Hepatocyte (in vitro differentiated cells): ENCODE measurements around the gene GALT. TPM values are rescaled to one million over a fixed set of nuclear protein-coding genes. Genes with fewer than 3 reads are reported as not detected.

ENCODE experiments used
- DNase-seq: peaks from one replicate; pipeline ENCODE4 v3.0.0-alpha.2; 2016; ENCODE audit warnings: low spot score
- H2AFZ ChIP-seq: fragments of 200-600 bp; sonication (generic); 2 replicates; pipeline ENCODE4 v1.6.0; 2016; ENCODE audit warnings: antibody characterized with exemption, mild to moderate bottlenecking
- H3K27ac ChIP-seq: fragments of 200-600 bp; sonication (generic); 2 replicates; pipeline ENCODE4 v1.5.1; 2016; ENCODE audit warnings: mild to moderate bottlenecking
- H3K27me3 ChIP-seq: fragments of 200-600 bp; sonication (generic); 2 replicates; pipeline ENCODE4 v1.6.1; 2016
- H3K36me3 ChIP-seq: fragments of 200-600 bp; sonication (generic); replicated peaks from 2 replicates; pipeline ENCODE4 v1.5.1; 2016; ENCODE audit warnings: low read depth; ENCODE audit not compliant: insufficient read depth
- H3K4me1 ChIP-seq: fragments of 200-600 bp; sonication (generic); 2 replicates; pipeline ENCODE4 v1.5.1; 2016; ENCODE audit warnings: mild to moderate bottlenecking, moderate library complexity; ENCODE audit not compliant: insufficient read depth
- H3K4me2 ChIP-seq: fragments of 200-600 bp; sonication (generic); 2 replicates; pipeline ENCODE4 v1.6.0; 2016
- H3K4me3 ChIP-seq: fragments of 200-600 bp; sonication (generic); 2 replicates; pipeline ENCODE4 v1.5.1; 2016; ENCODE audit warnings: mild to moderate bottlenecking
- H3K79me2 ChIP-seq: fragments of 200-600 bp; sonication (generic); 2 replicates; pipeline ENCODE4 v1.6.0; 2017; ENCODE audit warnings: mild to moderate bottlenecking
- H3K9me2 ChIP-seq: fragments of 200-600 bp; sonication (generic); replicated peaks from 2 replicates; pipeline ENCODE4 v1.6.0; 2017; ENCODE audit warnings: mild to moderate bottlenecking; ENCODE audit not compliant: insufficient read depth
- H3K9me3 ChIP-seq: fragments of 200-600 bp; sonication (generic); 2 replicates; pipeline ENCODE4 v1.5.1; 2016; ENCODE audit warnings: low read depth, mild to moderate bottlenecking
- H4K20me1 ChIP-seq: fragments of 200-600 bp; sonication (generic); 2 replicates; pipeline ENCODE4 v1.6.0; 2016; ENCODE audit warnings: mild to moderate bottlenecking; ENCODE audit not compliant: insufficient read depth, poor library complexity, severe bottlenecking
- CTCF ChIP-seq: fragments of 200-600 bp; sonication (generic); IDR thresholded peaks from 2 replicates; pipeline ENCODE4 v1.5.1; 2016; ENCODE audit warnings: antibody characterized with exemption, mild to moderate bottlenecking; ENCODE audit not compliant: poor library complexity
- EZH2 ChIP-seq: fragments of 200-600 bp; sonication (generic); IDR thresholded peaks from 2 replicates; pipeline ENCODE4 v1.6.1; 2016; ENCODE audit warnings: antibody characterized with exemption, mild to moderate bottlenecking, borderline replicate concordance
- EZH2phosphoT487 ChIP-seq: fragments of 200-600 bp; sonication (generic); IDR thresholded peaks from one replicate; pipeline ENCODE4 v1.6.1; 2018; ENCODE audit warnings: antibody characterized with exemption, mild to moderate bottlenecking, low read depth, moderate library complexity; ENCODE audit not compliant: unreplicated experiment, severe bottlenecking
- WGBS: methylation state at CpG from one replicate; pipeline ENCODE4 v1.1.6; 2016; ENCODE audit warnings: low lambda C conversion rate; ENCODE audit errors: missing lambda C conversion rate; 5-methylcytosine and 5-hydroxymethylcytosine counted together
- polyA plus RNA-seq: library from polyadenylated mRNA; unstranded; fragments of >200 nt; fragmentation: Nextera tagmentation; extraction: Ambion mirVana; gene quantifications from 2 replicates; pipeline ENCODE4 v1.2.1, GENCODE V29; 2016
- total RNA-seq: library from RNA; depleted of rRNA; stranded (reverse); fragments of >200 nt; gene quantifications from 2 replicates; pipeline ENCODE4 v1.2.3, GENCODE V29; 2014

GALT gene
- total and polyA plus RNA-seq, 2 experiments from 2014 or later, result 46.1 to 121 TPM

GRCh38 chr9:34635556-34635955 lies 10.9 kb upstream of the GALT start:
- no peaks in the 10 kb centered on the region for H3K36me3 ChIP-seq

GRCh38 chr9:34636791-34637355 lies 9.6 kb upstream of the GALT start:
- Histone ChIP-seq H2AFZ (peak overlapping the region; percentile 84), H3K4me1 (peaks cover 20% of the 10 kb centered on the region), H3K9me2 (no peaks in the 10 kb centered on the region), H3K36me3 (no peaks in the 10 kb centered on the region), H3K27ac (peak overlapping the region; percentile 65), H3K27me3 (no peaks in the 10 kb centered on the region), H4K20me1 (no peaks in the 10 kb centered on the region), H3K4me3 (peak overlapping the region; percentile 23), H3K4me2 (peak overlapping the region; percentile 90), H3K9me3 (no peaks in the 10 kb centered on the region), H3K79me2 (peaks cover 12% of the 10 kb centered on the region)
- WGBS, result 13% methylated on average over 22 of the region's 23 CpGs
- no peak for DNase-seq
- TF ChIP-seq EZH2phosphoT487 (no peak), CTCF (no peak), EZH2 (no peak)

More at GRCh38 chr9:34635556-34635955, 10.9 kb upstream of the GALT start:
- Histone ChIP-seq H4K20me1 (no peaks in the 10 kb centered on the region), H3K4me1 (peaks cover 17% of the 10 kb centered on the region), H3K27ac (no peak overlapping the region), H3K4me2 (peak overlapping the region; percentile 90), H3K27me3 (peaks cover 7% of the 10 kb centered on the region), H3K79me2 (peaks cover 12% of the 10 kb centered on the region), H3K9me3 (no peaks in the 10 kb centered on the region), H3K9me2 (no peaks in the 10 kb centered on the region), H3K4me3 (no peak overlapping the region), H2AFZ (no peak overlapping the region)
- no peak for TF ChIP-seq EZH2
- no peak for TF ChIP-seq CTCF
- TF ChIP-seq EZH2phosphoT487, result no peak
- no peak for DNase-seq
- 94% methylated on average over 14 of the region's 14 CpGs for WGBS

GRCh38 chr9:34637356-34638137 lies 8.9 kb upstream of the GALT start, which contains the start of gene SIGMAR1:
TSS of gene SIGMAR1 (minus strand) at chr9:34637787. CDS start at chr9:34637697, 90 bp downstream.
- no peaks in the 10 kb centered on the region for H3K9me3 ChIP-seq
- peaks cover 20% of the 10 kb centered on the region for H3K4me1 ChIP-seq
- no peaks in the 10 kb centered on the region for H3K9me2 ChIP-seq
- DNase-seq, result peak; percentile 95
- TF ChIP-seq EZH2 (no peak), EZH2phosphoT487 (no peak), CTCF (no peak)
- H3K36me3 ChIP-seq, result no peaks in the 10 kb centered on the region
- H3K27me3 ChIP-seq, result no peaks in the 10 kb centered on the region
- H3K79me2 ChIP-seq, result peaks cover 12% of the 10 kb centered on the region
- peak within 1 kb of the TSS; percentile 23 for H3K4me3 ChIP-seq
- H3K4me2 ChIP-seq, result peak within 1 kb of the TSS; percentile 90
- peak within 1 kb of the TSS; percentile 65 for H3K27ac ChIP-seq
- no peaks in the 10 kb centered on the region for H4K20me1 ChIP-seq
- peak within 1 kb of the TSS; percentile 84 for H2AFZ ChIP-seq
- under 1% methylated on average over 51 of the region's 74 CpGs for WGBS
